SU-DHL-6 (cell line): Measurements from ENCODE around the gene SCAMP2.

ENCODE experiments used
- H2AFZ ChIP-seq: fragments of 200-600 bp; sonication (generic); 2 replicates; pipeline ENCODE4 v1.6.1; 2014; ENCODE audit warnings: low read depth, mild to moderate bottlenecking, moderate library complexity, mixed read lengths, antibody characterized with exemption, low read length; ENCODE audit not compliant: severe bottlenecking
- H3F3A ChIP-seq: fragments of 200-600 bp; shearing (Covaris generic); 2 replicates; pipeline ENCODE4 v1.6.0; 2016; ENCODE audit warnings: antibody characterized with exemption, mild to moderate bottlenecking; ENCODE audit not compliant: insufficient read depth
- H3K27ac ChIP-seq: fragments of 200-600 bp; sonication (generic); 2 replicates; pipeline ENCODE4 v1.5.1; 2016; ENCODE audit warnings: low read depth, mild to moderate bottlenecking, low read length, moderate library complexity, mixed read lengths
- H3K27me3 ChIP-seq: fragments of 200-600 bp; sonication (generic), shearing (Covaris generic); 2 replicates; pipeline ENCODE4 v1.6.0; 2014; ENCODE audit warnings: mild to moderate bottlenecking, low read length
- H3K36me3 ChIP-seq: fragments of 200-600 bp; sonication (generic); 2 replicates; pipeline ENCODE4 v1.6.1; 2014; ENCODE audit warnings: mild to moderate bottlenecking, low read length, mixed read lengths
- H3K4me2 ChIP-seq: fragments of 300-600, 200-600 bp; shearing (Covaris generic), sonication (generic); 2 replicates; pipeline ENCODE4 v1.6.0; 2014; ENCODE audit warnings: low read length, low read depth, mild to moderate bottlenecking; ENCODE audit not compliant: poor library complexity, severe bottlenecking
- H3K4me3 ChIP-seq: fragments of 200-600 bp; sonication (generic); 2 replicates; pipeline ENCODE4 v1.5.1; 2014; ENCODE audit warnings: antibody characterized with exemption, low read length, mild to moderate bottlenecking, mixed read lengths; ENCODE audit not compliant: insufficient read depth, poor library complexity, severe bottlenecking
- H3K79me2 ChIP-seq: fragments of 200-600 bp; sonication (generic); 2 replicates; pipeline ENCODE4 v1.6.1; 2014; ENCODE audit warnings: mild to moderate bottlenecking, low read length, moderate library complexity; ENCODE audit not compliant: insufficient read depth
- H3K9ac ChIP-seq: fragments of 200-600 bp; sonication (generic); 2 replicates; pipeline ENCODE4 v1.7.0; 2014; ENCODE audit warnings: mild to moderate bottlenecking, low read length
- H3K9me2 ChIP-seq: fragments of 200-600 bp; sonication (generic); replicated peaks from 2 replicates; pipeline ENCODE4 v1.6.1; 2014; ENCODE audit warnings: low read length; ENCODE audit not compliant: insufficient read depth
- H3K9me3 ChIP-seq: fragments of 200-600 bp; sonication (generic); 2 replicates; pipeline ENCODE4 v1.6.1; 2014; ENCODE audit warnings: low read length, mixed read lengths; ENCODE audit not compliant: insufficient read depth
- H4K20me1 ChIP-seq: fragments of 200-600 bp; sonication (generic); 2 replicates; pipeline ENCODE4 v1.6.1; 2014; ENCODE audit warnings: low read depth, mild to moderate bottlenecking, antibody characterized with exemption, low read length, moderate library complexity, mixed read lengths
- EZH2phosphoT487 ChIP-seq: fragments of 200-600 bp; sonication (generic), shearing (Covaris generic); conservative IDR thresholded peaks from 2 replicates; pipeline ENCODE4 v1.6.1; 2018; ENCODE audit warnings: mild to moderate bottlenecking, antibody characterized with exemption, low read length, moderate library complexity, mixed read lengths
- TF ChIP-seq, protein P1 (sequence below): fragments of 200-600 bp; sonication (generic); IDR thresholded peaks from one replicate; pipeline ENCODE4 v1.5.1; 2017; ENCODE audit warnings: antibody characterized with exemption, mild to moderate bottlenecking, low read length, moderate library complexity; ENCODE audit not compliant: insufficient read depth, poor library complexity, severe bottlenecking

The SCAMP2 gene

GRCh38 chr15:74809242-74809641, 63.9 kb downstream of the SCAMP2 start:
- H2AFZ ChIP-seq: no peak overlapping the region
- H3K9me2 ChIP-seq: no peaks in the 10 kb centered on the region
- H3K27me3 ChIP-seq: no peaks in the 10 kb centered on the region
- no peak overlapping the region for H3K4me3 ChIP-seq
- H4K20me1 ChIP-seq: no peaks in the 10 kb centered on the region
- no peaks in the 10 kb centered on the region for H3K9me3 ChIP-seq
- H3K4me2 ChIP-seq: no peak overlapping the region
- no peaks in the 10 kb centered on the region for H3K79me2 ChIP-seq
- H3K9ac ChIP-seq: no peak overlapping the region
- TF ChIP-seq, protein P1, sequence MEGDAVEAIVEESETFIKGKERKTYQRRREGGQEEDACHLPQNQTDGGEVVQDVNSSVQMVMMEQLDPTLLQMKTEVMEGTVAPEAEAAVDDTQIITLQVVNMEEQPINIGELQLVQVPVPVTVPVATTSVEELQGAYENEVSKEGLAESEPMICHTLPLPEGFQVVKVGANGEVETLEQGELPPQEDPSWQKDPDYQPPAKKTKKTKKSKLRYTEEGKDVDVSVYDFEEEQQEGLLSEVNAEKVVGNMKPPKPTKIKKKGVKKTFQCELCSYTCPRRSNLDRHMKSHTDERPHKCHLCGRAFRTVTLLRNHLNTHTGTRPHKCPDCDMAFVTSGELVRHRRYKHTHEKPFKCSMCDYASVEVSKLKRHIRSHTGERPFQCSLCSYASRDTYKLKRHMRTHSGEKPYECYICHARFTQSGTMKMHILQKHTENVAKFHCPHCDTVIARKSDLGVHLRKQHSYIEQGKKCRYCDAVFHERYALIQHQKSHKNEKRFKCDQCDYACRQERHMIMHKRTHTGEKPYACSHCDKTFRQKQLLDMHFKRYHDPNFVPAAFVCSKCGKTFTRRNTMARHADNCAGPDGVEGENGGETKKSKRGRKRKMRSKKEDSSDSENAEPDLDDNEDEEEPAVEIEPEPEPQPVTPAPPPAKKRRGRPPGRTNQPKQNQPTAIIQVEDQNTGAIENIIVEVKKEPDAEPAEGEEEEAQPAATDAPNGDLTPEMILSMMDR: no peak
- no peak for TF ChIP-seq EZH2phosphoT487
- no peak overlapping the region for H3K27ac ChIP-seq
- H3F3A ChIP-seq: peaks cover 6% of the 10 kb centered on the region; the same call in 1 of the 2 replicates
- H3K36me3 ChIP-seq: peaks cover 2% of the 10 kb centered on the region; the same call in 1 of the 2 replicates

- Histone ChIP-seq H3K27ac (no peak overlapping the region), H3K9ac (no peak overlapping the region), H3K9me2 (no peaks in the 10 kb centered on the region), H3K4me3 (no peak overlapping the region), H3K36me3 (peaks cover 6% of the 10 kb centered on the region), H3K4me2 (no peak overlapping the region), H3F3A (peaks cover 10% of the 10 kb centered on the region; the same call in 1 of the 2 replicates), H2AFZ (no peak overlapping the region), H4K20me1 (no peaks in the 10 kb centered on the region), H3K27me3 (no peaks in the 10 kb centered on the region), H3K9me3 (no peaks in the 10 kb centered on the region), H3K79me2 (no peaks in the 10 kb centered on the region)
- TF ChIP-seq, protein P1: no peak
- TF ChIP-seq EZH2phosphoT487: no peak
Observed at GRCh38 chr15:74808840-74809229, 64.3 kb downstream of the SCAMP2 start.

- H3K27ac ChIP-seq: no peak overlapping the region
Observed at GRCh38 chr15:74808078-74808839, 64.9 kb downstream of the SCAMP2 start.

More at GRCh38 chr15:74808078-74808839, 64.9 kb downstream of the SCAMP2 start:
- no peaks in the 10 kb centered on the region for H3K9me3 ChIP-seq
- no peak for TF ChIP-seq EZH2phosphoT487
- TF ChIP-seq, protein P1: no peak
- H2AFZ ChIP-seq: no peak overlapping the region
- H3K9me2 ChIP-seq: no peaks in the 10 kb centered on the region
- no peak overlapping the region for H3K4me2 ChIP-seq
- no peak overlapping the region for H3K9ac ChIP-seq
- no peaks in the 10 kb centered on the region for H3K27me3 ChIP-seq
- H3K4me3 ChIP-seq: no peak overlapping the region
- H4K20me1 ChIP-seq: no peaks in the 10 kb centered on the region
- peaks cover 16% of the 10 kb centered on the region; the same call in 1 of the 2 replicates for H3F3A ChIP-seq
- peaks cover 11% of the 10 kb centered on the region for H3K36me3 ChIP-seq
- H3K79me2 ChIP-seq: no peaks in the 10 kb centered on the region
